PFSK-1 (cell line): Measurements from ENCODE around the gene NDUFA5.

Experiments used
- FOXP2 ChIP-seq: optimal IDR thresholded peaks from 2 replicates; pipeline ENCODE3; 2011; ENCODE audit warnings: borderline replicate concordance, control low read depth, inconsistent platforms; ENCODE audit not compliant: insufficient read depth; ENCODE audit errors: extremely low read length, extremely low read depth
- POLR2AphosphoS5 ChIP-seq: IDR thresholded peaks from 2 replicates; pipeline ENCODE4 v1.6.1; 2012; ENCODE audit warnings: low read depth, mild to moderate bottlenecking, control low read depth, low read length, moderate library complexity
- SIN3A ChIP-seq: IDR thresholded peaks from 2 replicates; pipeline ENCODE4 v1.6.1; 2012; ENCODE audit warnings: mild to moderate bottlenecking, low read length, moderate library complexity, borderline replicate concordance; ENCODE audit not compliant: insufficient read depth
- TAF1 ChIP-seq: IDR thresholded peaks from 2 replicates; pipeline ENCODE4 v1.6.1; 2012; ENCODE audit warnings: low read length, control low read depth, borderline replicate concordance; ENCODE audit not compliant: insufficient read depth
- TF ChIP-seq, protein P1 (sequence below), 2 experiments: IDR thresholded peaks; 2 replicates each; pipeline versions ENCODE4 v1.6.1 to v1.8.0; 2011 to 2012; ENCODE audit warnings: low read depth in 2 of 2, low read length in 2 of 2, control low read depth in 1 of 2, inconsistent platforms in 1 of 2, mild to moderate bottlenecking in 1 of 2, moderate library complexity in 1 of 2; ENCODE audit not compliant: insufficient read depth in 1 of 2

Gene NDUFA5

GRCh38 chr7:123533553-123533917, 24.1 kb downstream of the NDUFA5 start:
- TF ChIP-seq, protein P1, sequence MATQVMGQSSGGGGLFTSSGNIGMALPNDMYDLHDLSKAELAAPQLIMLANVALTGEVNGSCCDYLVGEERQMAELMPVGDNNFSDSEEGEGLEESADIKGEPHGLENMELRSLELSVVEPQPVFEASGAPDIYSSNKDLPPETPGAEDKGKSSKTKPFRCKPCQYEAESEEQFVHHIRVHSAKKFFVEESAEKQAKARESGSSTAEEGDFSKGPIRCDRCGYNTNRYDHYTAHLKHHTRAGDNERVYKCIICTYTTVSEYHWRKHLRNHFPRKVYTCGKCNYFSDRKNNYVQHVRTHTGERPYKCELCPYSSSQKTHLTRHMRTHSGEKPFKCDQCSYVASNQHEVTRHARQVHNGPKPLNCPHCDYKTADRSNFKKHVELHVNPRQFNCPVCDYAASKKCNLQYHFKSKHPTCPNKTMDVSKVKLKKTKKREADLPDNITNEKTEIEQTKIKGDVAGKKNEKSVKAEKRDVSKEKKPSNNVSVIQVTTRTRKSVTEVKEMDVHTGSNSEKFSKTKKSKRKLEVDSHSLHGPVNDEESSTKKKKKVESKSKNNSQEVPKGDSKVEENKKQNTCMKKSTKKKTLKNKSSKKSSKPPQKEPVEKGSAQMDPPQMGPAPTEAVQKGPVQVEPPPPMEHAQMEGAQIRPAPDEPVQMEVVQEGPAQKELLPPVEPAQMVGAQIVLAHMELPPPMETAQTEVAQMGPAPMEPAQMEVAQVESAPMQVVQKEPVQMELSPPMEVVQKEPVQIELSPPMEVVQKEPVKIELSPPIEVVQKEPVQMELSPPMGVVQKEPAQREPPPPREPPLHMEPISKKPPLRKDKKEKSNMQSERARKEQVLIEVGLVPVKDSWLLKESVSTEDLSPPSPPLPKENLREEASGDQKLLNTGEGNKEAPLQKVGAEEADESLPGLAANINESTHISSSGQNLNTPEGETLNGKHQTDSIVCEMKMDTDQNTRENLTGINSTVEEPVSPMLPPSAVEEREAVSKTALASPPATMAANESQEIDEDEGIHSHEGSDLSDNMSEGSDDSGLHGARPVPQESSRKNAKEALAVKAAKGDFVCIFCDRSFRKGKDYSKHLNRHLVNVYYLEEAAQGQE (IDR thresholded peaks at IDR 0.05; ENCODE audit: insufficient read depth in 1 of 2, low read depth in 2 of 2, low read length in 2 of 2) = no peak
- TF ChIP-seq SIN3A (no peak), FOXP2 (no peak), POLR2AphosphoS5 (no peak), TAF1 (no peak)

DNA sequence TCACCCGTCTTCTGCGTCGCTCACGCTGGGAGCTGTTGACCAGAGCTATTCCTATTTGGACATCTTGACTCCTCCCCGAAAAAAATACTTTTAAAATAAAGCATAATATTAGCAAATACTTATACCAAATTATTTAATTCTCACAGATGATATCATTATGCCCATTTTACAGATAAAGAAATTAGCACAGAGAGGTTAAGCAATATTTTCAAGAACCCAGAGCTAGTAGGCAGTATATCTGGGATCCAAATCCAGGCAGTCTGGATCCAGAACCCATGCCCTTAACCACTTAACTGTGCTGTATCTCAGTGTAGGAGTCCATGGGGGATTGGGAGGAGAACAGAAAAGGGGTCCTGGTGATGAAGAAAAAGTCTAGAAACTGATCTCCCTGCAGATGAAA, 29.4 kb downstream of the NDUFA5 start:
- TF ChIP-seq POLR2AphosphoS5 = no peak
- TF ChIP-seq, protein P1 (IDR thresholded peaks at IDR 0.05; ENCODE audit: insufficient read depth in 1 of 2, low read depth in 2 of 2, low read length in 2 of 2) = no peak
- no peak for TF ChIP-seq FOXP2
- TF ChIP-seq SIN3A = no peak
- TF ChIP-seq TAF1 = no peak

GRCh38 chr7:123522066-123522465, 35.6 kb downstream of the NDUFA5 start:
- TF ChIP-seq FOXP2 = no peak
- TF ChIP-seq TAF1 = no peak
- TF ChIP-seq, protein P1 (IDR thresholded peaks at IDR 0.05; ENCODE audit: insufficient read depth in 1 of 2, low read depth in 2 of 2, low read length in 2 of 2) = no peak
- TF ChIP-seq POLR2AphosphoS5 = no peak
- TF ChIP-seq SIN3A = no peak

DNA sequence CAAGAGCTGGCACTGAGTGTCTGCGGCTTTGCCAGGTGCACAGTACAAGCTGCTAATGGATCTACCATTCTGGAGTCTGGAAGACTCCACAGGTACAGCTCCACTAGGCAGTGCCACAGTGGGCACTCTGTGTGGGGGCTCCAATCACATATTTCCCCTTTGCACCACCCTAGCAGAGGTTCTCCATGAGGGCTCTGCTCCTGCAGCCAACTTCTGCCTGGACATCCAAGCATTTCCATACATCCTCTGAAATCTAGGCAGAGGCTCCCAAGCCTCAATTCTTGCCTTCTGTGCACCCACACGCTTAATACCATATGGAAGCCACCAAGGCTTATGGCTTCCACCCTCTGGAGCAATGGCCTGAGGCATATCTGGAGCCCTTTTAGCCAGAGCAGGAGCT, 52.4 kb downstream of the NDUFA5 start:
- TF ChIP-seq SIN3A (no peak), POLR2AphosphoS5 (no peak), FOXP2 (no peak), TAF1 (no peak)
- TF ChIP-seq, protein P1 (IDR thresholded peaks at IDR 0.05; ENCODE audit: insufficient read depth in 1 of 2, low read depth in 2 of 2, low read length in 2 of 2) = no peak

- TF ChIP-seq, protein P1 (IDR thresholded peaks at IDR 0.05; ENCODE audit: insufficient read depth in 1 of 2, low read depth in 2 of 2, low read length in 2 of 2) = no peak
- no peak for TF ChIP-seq POLR2AphosphoS5
- TF ChIP-seq SIN3A = no peak
- no peak for TF ChIP-seq TAF1
Observed at GRCh38 chr7:123502201-123502600, 55.4 kb downstream of the NDUFA5 start.
